Ramos (cell line): ENCODE results near the gene CLDN24.
"Not testable (repeated sequence)": the region's sequence is repeated elsewhere in the genome, so short reads cannot be mapped to it uniquely, and the experiment has no call there.

Experiments
- in situ Hi-C: fragments of 300-500 bp; cut with MboI; formaldehyde crosslinking; loops from one replicate; pipeline ENCODE4 v1.14.3; 2022; ENCODE audit warnings: low sequenced_read_pairs; ENCODE audit not compliant: unreplicated experiment

CLDN24 gene

GRCh38 chr4:183324619-183325018 lies 2.4 kb upstream of the CLDN24 start:
- in situ Hi-C loops = no loop called here

- in situ Hi-C loops = not testable (repeated sequence)
Measured at GRCh38 chr4:183324056-183324455, 1.8 kb upstream of the CLDN24 start.

GRCh38 chr4:183323295-183323694 lies 1.1 kb upstream of the CLDN24 start:
- in situ Hi-C loops = no loop called here

- in situ Hi-C loops = no loop called here
Measured at GRCh38 chr4:183321516-183321915, 710 bp downstream of the CLDN24 start.

GRCh38 chr4:183321079-183321478 lies 1.1 kb downstream of the CLDN24 start:
- in situ Hi-C loops = no loop called here

GRCh38 chr4:183320211-183321059 lies 1.8 kb downstream of the CLDN24 start, which contains the start of gene CLDN22:
Gene CLDN22 (minus strand): TSS chr4:183320276. CDS start chr4:183320218, 58 bp downstream.
- in situ Hi-C loops = no loop called here

- in situ Hi-C loops = no loop called here
Measured at GRCh38 chr4:183318656-183319055, 3.6 kb downstream of the CLDN24 start.

- in situ Hi-C loops = no loop called here
Measured at GRCh38 chr4:183314806-183315205, 7.4 kb downstream of the CLDN24 start.

- in situ Hi-C loops = no loop called here
Measured at GRCh38 chr4:183314336-183314735, 7.9 kb downstream of the CLDN24 start.

- in situ Hi-C loops = no loop called here
Measured at GRCh38 chr4:183312841-183313240, 9.4 kb downstream of the CLDN24 start.

- in situ Hi-C loops = no loop called here
Measured at GRCh38 chr4:183306811-183307210, 15.4 kb downstream of the CLDN24 start.

GRCh38 chr4:183304538-183304937 lies 17.7 kb downstream of the CLDN24 start:
- in situ Hi-C loops = no loop called here

- in situ Hi-C loops = no loop called here
Measured at GRCh38 chr4:183304067-183304466, 18.2 kb downstream of the CLDN24 start.

GRCh38 chr4:183303301-183303700 lies 18.9 kb downstream of the CLDN24 start:
- in situ Hi-C loops = no loop called here

GRCh38 chr4:183300655-183301054 lies 21.6 kb downstream of the CLDN24 start:
- in situ Hi-C loops = no loop called here

- in situ Hi-C loops = no loop called here
Measured at GRCh38 chr4:183300070-183300469, 22.2 kb downstream of the CLDN24 start.

- in situ Hi-C loops = no loop called here
Measured at GRCh38 chr4:183299464-183299863, 22.8 kb downstream of the CLDN24 start.

GRCh38 chr4:183297675-183298074 lies 24.6 kb downstream of the CLDN24 start:
- in situ Hi-C loops = no loop called here

GRCh38 chr4:183295711-183296110 lies 26.5 kb downstream of the CLDN24 start:
- in situ Hi-C loops = no loop called here

- in situ Hi-C loops = no loop called here
Measured at GRCh38 chr4:183291070-183291469, 31.2 kb downstream of the CLDN24 start.

GRCh38 chr4:183289688-183290087 lies 32.5 kb downstream of the CLDN24 start:
- in situ Hi-C loops = no loop called here

GRCh38 chr4:183288955-183289354 lies 33.3 kb downstream of the CLDN24 start:
- in situ Hi-C loops = no loop called here
